GM19438 (cell line): Measurements from ENCODE around the gene ADCY3.

ENCODE experiments used
- ATAC-seq: cut with Tn5 transposase; IDR thresholded peaks from one replicate; pipeline ENCODE4 v1.9.1; 2021; ENCODE audit warnings: low read depth; ENCODE audit not compliant: unreplicated experiment

Gene ADCY3

GRCh38 chr2:24908461-24908901 is 11.6 kb downstream of the ADCY3 start:
- no peak for ATAC-seq

- ATAC-seq: no peak
These were observed 12.9 kb downstream of the ADCY3 start for GRCh38 chr2:24907116-24907515.

- no peak for ATAC-seq
These were observed 13.6 kb downstream of the ADCY3 start for GRCh38 chr2:24906466-24906865.

- ATAC-seq: no peak
These were observed 16.6 kb downstream of the ADCY3 start for GRCh38 chr2:24903161-24904103.

- no peak for ATAC-seq
These were observed 20.6 kb downstream of the ADCY3 start for GRCh38 chr2:24899361-24899910.

GRCh38 chr2:24898122-24899109 is 21.6 kb downstream of the ADCY3 start:
- no peak for ATAC-seq

GRCh38 chr2:24894750-24895149 is 25.3 kb downstream of the ADCY3 start:
- no peak for ATAC-seq

- no peak for ATAC-seq
These were observed 26.1 kb downstream of the ADCY3 start for GRCh38 chr2:24893934-24894333.

- ATAC-seq: no peak
These were observed 27.1 kb downstream of the ADCY3 start for GRCh38 chr2:24892928-24893327.

- no peak for ATAC-seq
These were observed 28.8 kb downstream of the ADCY3 start for GRCh38 chr2:24891201-24891600.

- ATAC-seq: no peak
These were observed 30.8 kb downstream of the ADCY3 start for GRCh38 chr2:24889221-24889620.

- ATAC-seq: no peak
These were observed 31.9 kb downstream of the ADCY3 start for GRCh38 chr2:24888177-24888576.

GRCh38 chr2:24887307-24887874 is 32.6 kb downstream of the ADCY3 start:
- ATAC-seq: no peak

GRCh38 chr2:24886691-24887304 is 33.2 kb downstream of the ADCY3 start:
- ATAC-seq: no peak

GRCh38 chr2:24886126-24886501 is 33.9 kb downstream of the ADCY3 start:
- ATAC-seq: no peak

GRCh38 chr2:24885221-24886125 is 34.6 kb downstream of the ADCY3 start:
- ATAC-seq: no peak

GRCh38 chr2:24883946-24884345 is 36.1 kb downstream of the ADCY3 start:
- ATAC-seq: no peak

- ATAC-seq: no peak
These were observed 38.4 kb downstream of the ADCY3 start for GRCh38 chr2:24881623-24882022.

GRCh38 chr2:24881158-24881557 is 38.9 kb downstream of the ADCY3 start:
- no peak for ATAC-seq
